Liver (tissue), 9 donors: ENCODE measurements around the gene USP9X. TPM values are rescaled to one million over a fixed set of nuclear protein-coding genes. Genes with fewer than 3 reads are reported as not detected.

Experiments
- DNase-seq: peaks from one replicate; pipeline ENCODE4 v3.0.0-alpha.2; 2017; ENCODE audit warnings: low spot score
- H3K27ac ChIP-seq, 2 donors: one replicate each; pipeline ENCODE4 v1.7.0; 2013; ENCODE audit warnings: inconsistent platforms in 2 of 2, low read length in 2 of 2, control low read depth in 1 of 2, low read depth in 1 of 2, mild to moderate bottlenecking in 1 of 2
- H3K27me3 ChIP-seq, 4 donors: one replicate each; pipeline versions ENCODE4 v1.6.1 to v1.7.0; 2013; ENCODE audit warnings: low read length in 3 of 4, inconsistent platforms in 1 of 4, mild to moderate bottlenecking in 1 of 4, moderate library complexity in 1 of 4; ENCODE audit not compliant: control insufficient read depth in 4 of 4, insufficient read depth in 4 of 4
- H3K36me3 ChIP-seq, 4 donors: one replicate each; pipeline versions ENCODE4 v1.6.1 to v1.7.0; 2013; ENCODE audit warnings: low read length in 3 of 4, mild to moderate bottlenecking in 3 of 4, low read depth in 1 of 4, moderate library complexity in 1 of 4; ENCODE audit not compliant: control insufficient read depth in 4 of 4, insufficient read depth in 3 of 4
- H3K4me1 ChIP-seq, 4 donors: one replicate each; pipeline versions ENCODE4 v1.6.1 to v1.7.0; 2013; ENCODE audit warnings: low read length in 3 of 4, mild to moderate bottlenecking in 3 of 4, moderate library complexity in 1 of 4; ENCODE audit not compliant: control insufficient read depth in 4 of 4, insufficient read depth in 4 of 4
- H3K4me3 ChIP-seq, 3 donors: one replicate each; pipeline versions ENCODE4 v1.6.1 to v1.7.0; 2013; ENCODE audit warnings: low read length in 3 of 3, control low read depth in 1 of 3, low read depth in 1 of 3, mild to moderate bottlenecking in 1 of 3
- H3K9ac ChIP-seq, 2 donors: one replicate each; pipeline ENCODE4 v1.7.0; 2013; ENCODE audit warnings: low read length in 2 of 2, mild to moderate bottlenecking in 2 of 2, moderate library complexity in 2 of 2, control low read depth in 1 of 2, low read depth in 1 of 2
- H3K9me3 ChIP-seq, 4 donors: one replicate each; pipeline versions ENCODE4 v1.6.1 to v1.7.0; 2013; ENCODE audit warnings: low read length in 3 of 4; ENCODE audit not compliant: control insufficient read depth in 4 of 4
- FOXA1 ChIP-seq: IDR thresholded peaks from 2 replicates; pipeline ENCODE4 v1.6.1; 2016; ENCODE audit warnings: antibody characterized with exemption
- FOXA2 ChIP-seq: IDR thresholded peaks from 2 replicates; pipeline ENCODE4 v1.6.1; 2016; ENCODE audit warnings: antibody characterized with exemption
- GABPA ChIP-seq, 2 donors: IDR thresholded peaks in 1 of 2; conservative IDR thresholded peaks in 1 of 2; 2 replicates each; pipeline ENCODE4 v1.6.1; 2016; ENCODE audit warnings: antibody characterized with exemption in 2 of 2, mild to moderate bottlenecking in 1 of 2, moderate library complexity in 1 of 2
- HNF4A ChIP-seq, 2 donors: conservative IDR thresholded peaks; 2 replicates each; pipeline ENCODE4 v1.6.1; 2016; ENCODE audit warnings: antibody characterized with exemption in 2 of 2, mild to moderate bottlenecking in 2 of 2
- NR2F2 ChIP-seq: IDR thresholded peaks from 2 replicates; pipeline ENCODE4 v1.6.1; 2016; ENCODE audit warnings: antibody characterized with exemption
- RAD21 ChIP-seq, 2 donors: IDR thresholded peaks; 2 replicates each; pipeline ENCODE4 v1.6.1; 2016; ENCODE audit warnings: antibody characterized with exemption in 2 of 2, mild to moderate bottlenecking in 2 of 2
- RXRA ChIP-seq, 2 donors: IDR thresholded peaks; 2 replicates each; pipeline ENCODE4 v1.6.1; 2017 to 2018; ENCODE audit warnings: antibody characterized with exemption in 2 of 2, mild to moderate bottlenecking in 1 of 2
- YY1 ChIP-seq: IDR thresholded peaks from 2 replicates; pipeline ENCODE4 v1.6.1; 2016; ENCODE audit warnings: antibody characterized with exemption, mild to moderate bottlenecking
- WGBS: extraction: QIAGEN DNeasy Blood & Tissue Kit; methylation state at CpG from one replicate; pipeline ENCODE4 v1.1.7; 2013; 5-methylcytosine and 5-hydroxymethylcytosine counted together
- polyA plus RNA-seq, 2 donors: library from polyadenylated mRNA; stranded (reverse) in 1 of 2; unstranded in 1 of 2; fragments of 200-250 nt in 1 of 2; fragments of >200 nt in 1 of 2; fragmentation: Nextera tagmentation in 1 of 2; extraction: Ambion mirVana in 1 of 2; gene quantifications; one replicate each; pipeline versions ENCODE4 v1.2.1 to v1.2.3, GENCODE V29; 2013 to 2015
- total RNA-seq, 2 donors: library from RNA; depleted of rRNA; stranded (reverse); fragments of >200 nt; gene quantifications; one replicate each; pipeline ENCODE4 v1.2.3, GENCODE V29; 2014
- TF ChIP-seq, protein P1 (sequence below): IDR thresholded peaks from 2 replicates; pipeline ENCODE4 v1.6.1; 2016; ENCODE audit warnings: antibody characterized with exemption
- TF ChIP-seq, protein P2 (sequence below): IDR thresholded peaks from 2 replicates; pipeline ENCODE4 v1.6.1; 2016; ENCODE audit warnings: antibody characterized with exemption
- TF ChIP-seq, protein P3 (sequence below): IDR thresholded peaks from 2 replicates; pipeline ENCODE4 v1.6.1; 2016; ENCODE audit warnings: antibody characterized with exemption, mild to moderate bottlenecking
- TF ChIP-seq, protein P4 (sequence below): fragments of 150-350 bp; IDR thresholded peaks from 2 replicates; pipeline ENCODE4 v1.5.1; 2017; ENCODE audit warnings: improper control_type of control experiment, low read depth, low read length; ENCODE audit not compliant: missing input control
- donor health status: healthy.
- donor health status: healthy.
- donor health status: healthy.
- donor health status: healthy.
- donor health status: healthy.

USP9X gene
- total and polyA plus RNA-seq, 4 donors, result 13.4 to 117 (median 60.9) TPM

DNA sequence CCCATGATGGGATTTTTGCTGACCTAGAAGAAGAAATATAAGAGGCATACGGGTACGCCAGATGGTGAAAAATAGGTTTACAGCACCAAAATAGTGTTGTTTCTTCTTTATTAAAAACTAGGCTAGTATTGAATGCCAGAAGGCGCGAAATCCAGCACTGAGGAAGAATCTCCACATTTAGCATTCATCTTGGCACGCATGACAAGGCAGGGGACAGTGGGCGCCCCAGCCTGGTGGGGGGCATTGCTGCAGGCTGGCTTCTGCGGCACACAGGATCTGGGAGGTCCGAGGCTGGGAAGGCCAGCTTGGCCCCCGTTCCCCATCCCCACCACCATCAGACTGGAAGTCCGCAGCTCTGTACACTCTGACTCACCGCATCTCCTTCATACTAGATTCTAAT lies 173.0 kb downstream of the USP9X start:
- TF ChIP-seq HNF4A (conservative IDR thresholded peaks at IDR 0.05) (no peak), NR2F2 (no peak), FOXA2 (no peak), GABPA (IDR thresholded peaks at IDR 0.05 in 1 of 2, conservative IDR thresholded peaks at IDR 0.05 in 1 of 2) (no peak)
- TF ChIP-seq, protein P1, sequence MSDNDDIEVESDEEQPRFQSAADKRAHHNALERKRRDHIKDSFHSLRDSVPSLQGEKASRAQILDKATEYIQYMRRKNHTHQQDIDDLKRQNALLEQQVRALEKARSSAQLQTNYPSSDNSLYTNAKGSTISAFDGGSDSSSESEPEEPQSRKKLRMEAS, result no peak
- Histone ChIP-seq H3K4me1 (peaks cover 0 to 5% (median 1%) of the 10 kb centered on the region in 4 donors), H3K4me3 (no peak overlapping the region), H3K36me3 (no peaks in the 10 kb centered on the region), H3K9ac (no peak overlapping the region), H3K9me3 (no peaks in the 10 kb centered on the region), H3K27ac (no peak overlapping the region), H3K27me3 (no peaks in the 10 kb centered on the region)
- DNase-seq, result no peak
- 90% methylated on average over 11 of the region's 11 CpGs for WGBS

DNA sequence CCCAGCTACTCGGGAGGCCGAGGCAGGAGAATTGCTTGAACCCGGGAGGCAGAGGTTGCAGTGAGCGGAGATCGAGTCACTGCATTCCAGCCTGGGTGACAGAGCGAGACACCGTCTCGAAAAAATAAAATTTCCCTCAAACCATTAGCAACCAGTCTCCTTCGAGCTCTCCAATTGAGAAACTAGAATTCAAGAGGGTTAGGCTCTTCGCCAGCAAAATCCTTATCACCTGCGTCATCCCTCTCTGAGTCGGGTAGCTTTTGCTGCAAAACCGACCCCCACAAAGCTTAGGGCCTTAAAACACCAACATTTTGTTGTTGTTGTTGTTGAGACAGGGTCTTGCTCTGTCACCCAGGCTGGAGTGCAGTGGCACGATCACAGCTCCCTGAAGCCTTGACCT lies 173.6 kb downstream of the USP9X start:
- Histone ChIP-seq H3K36me3 (no peaks in the 10 kb centered on the region), H3K27me3 (no peaks in the 10 kb centered on the region), H3K4me1 (no peaks in the 10 kb centered on the region), H3K4me3 (no peak overlapping the region), H3K9me3 (no peaks in the 10 kb centered on the region), H3K9ac (no peak overlapping the region), H3K27ac (no peak overlapping the region)
- no peak for DNase-seq
- 98% methylated on average over 14 of the region's 14 CpGs for WGBS
- TF ChIP-seq YY1 (no peak), FOXA1 (no peak), RXRA (IDR thresholded peaks at IDR 0.05) (no peak), RAD21 (IDR thresholded peaks at IDR 0.05) (no peak), HNF4A (conservative IDR thresholded peaks at IDR 0.05) (no peak), GABPA (IDR thresholded peaks at IDR 0.05 in 1 of 2, conservative IDR thresholded peaks at IDR 0.05 in 1 of 2) (no peak)
- TF ChIP-seq, protein P2, sequence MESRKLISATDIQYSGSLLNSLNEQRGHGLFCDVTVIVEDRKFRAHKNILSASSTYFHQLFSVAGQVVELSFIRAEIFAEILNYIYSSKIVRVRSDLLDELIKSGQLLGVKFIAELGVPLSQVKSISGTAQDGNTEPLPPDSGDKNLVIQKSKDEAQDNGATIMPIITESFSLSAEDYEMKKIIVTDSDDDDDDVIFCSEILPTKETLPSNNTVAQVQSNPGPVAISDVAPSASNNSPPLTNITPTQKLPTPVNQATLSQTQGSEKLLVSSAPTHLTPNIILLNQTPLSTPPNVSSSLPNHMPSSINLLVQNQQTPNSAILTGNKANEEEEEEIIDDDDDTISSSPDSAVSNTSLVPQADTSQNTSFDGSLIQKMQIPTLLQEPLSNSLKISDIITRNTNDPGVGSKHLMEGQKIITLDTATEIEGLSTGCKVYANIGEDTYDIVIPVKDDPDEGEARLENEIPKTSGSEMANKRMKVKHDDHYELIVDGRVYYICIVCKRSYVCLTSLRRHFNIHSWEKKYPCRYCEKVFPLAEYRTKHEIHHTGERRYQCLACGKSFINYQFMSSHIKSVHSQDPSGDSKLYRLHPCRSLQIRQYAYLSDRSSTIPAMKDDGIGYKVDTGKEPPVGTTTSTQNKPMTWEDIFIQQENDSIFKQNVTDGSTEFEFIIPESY, result no peak
- TF ChIP-seq, protein P3, sequence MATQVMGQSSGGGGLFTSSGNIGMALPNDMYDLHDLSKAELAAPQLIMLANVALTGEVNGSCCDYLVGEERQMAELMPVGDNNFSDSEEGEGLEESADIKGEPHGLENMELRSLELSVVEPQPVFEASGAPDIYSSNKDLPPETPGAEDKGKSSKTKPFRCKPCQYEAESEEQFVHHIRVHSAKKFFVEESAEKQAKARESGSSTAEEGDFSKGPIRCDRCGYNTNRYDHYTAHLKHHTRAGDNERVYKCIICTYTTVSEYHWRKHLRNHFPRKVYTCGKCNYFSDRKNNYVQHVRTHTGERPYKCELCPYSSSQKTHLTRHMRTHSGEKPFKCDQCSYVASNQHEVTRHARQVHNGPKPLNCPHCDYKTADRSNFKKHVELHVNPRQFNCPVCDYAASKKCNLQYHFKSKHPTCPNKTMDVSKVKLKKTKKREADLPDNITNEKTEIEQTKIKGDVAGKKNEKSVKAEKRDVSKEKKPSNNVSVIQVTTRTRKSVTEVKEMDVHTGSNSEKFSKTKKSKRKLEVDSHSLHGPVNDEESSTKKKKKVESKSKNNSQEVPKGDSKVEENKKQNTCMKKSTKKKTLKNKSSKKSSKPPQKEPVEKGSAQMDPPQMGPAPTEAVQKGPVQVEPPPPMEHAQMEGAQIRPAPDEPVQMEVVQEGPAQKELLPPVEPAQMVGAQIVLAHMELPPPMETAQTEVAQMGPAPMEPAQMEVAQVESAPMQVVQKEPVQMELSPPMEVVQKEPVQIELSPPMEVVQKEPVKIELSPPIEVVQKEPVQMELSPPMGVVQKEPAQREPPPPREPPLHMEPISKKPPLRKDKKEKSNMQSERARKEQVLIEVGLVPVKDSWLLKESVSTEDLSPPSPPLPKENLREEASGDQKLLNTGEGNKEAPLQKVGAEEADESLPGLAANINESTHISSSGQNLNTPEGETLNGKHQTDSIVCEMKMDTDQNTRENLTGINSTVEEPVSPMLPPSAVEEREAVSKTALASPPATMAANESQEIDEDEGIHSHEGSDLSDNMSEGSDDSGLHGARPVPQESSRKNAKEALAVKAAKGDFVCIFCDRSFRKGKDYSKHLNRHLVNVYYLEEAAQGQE, result no peak
- TF ChIP-seq, protein P4, sequence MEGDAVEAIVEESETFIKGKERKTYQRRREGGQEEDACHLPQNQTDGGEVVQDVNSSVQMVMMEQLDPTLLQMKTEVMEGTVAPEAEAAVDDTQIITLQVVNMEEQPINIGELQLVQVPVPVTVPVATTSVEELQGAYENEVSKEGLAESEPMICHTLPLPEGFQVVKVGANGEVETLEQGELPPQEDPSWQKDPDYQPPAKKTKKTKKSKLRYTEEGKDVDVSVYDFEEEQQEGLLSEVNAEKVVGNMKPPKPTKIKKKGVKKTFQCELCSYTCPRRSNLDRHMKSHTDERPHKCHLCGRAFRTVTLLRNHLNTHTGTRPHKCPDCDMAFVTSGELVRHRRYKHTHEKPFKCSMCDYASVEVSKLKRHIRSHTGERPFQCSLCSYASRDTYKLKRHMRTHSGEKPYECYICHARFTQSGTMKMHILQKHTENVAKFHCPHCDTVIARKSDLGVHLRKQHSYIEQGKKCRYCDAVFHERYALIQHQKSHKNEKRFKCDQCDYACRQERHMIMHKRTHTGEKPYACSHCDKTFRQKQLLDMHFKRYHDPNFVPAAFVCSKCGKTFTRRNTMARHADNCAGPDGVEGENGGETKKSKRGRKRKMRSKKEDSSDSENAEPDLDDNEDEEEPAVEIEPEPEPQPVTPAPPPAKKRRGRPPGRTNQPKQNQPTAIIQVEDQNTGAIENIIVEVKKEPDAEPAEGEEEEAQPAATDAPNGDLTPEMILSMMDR, result no peak
